GM13977 (cell line): ENCODE results near the gene OR4D2.

Source experiments
- DNase-seq: peaks from one replicate; pipeline ENCODE4 v3.0.0; 2012; ENCODE audit warnings: low spot score
- in situ Hi-C: fragments of 300-500 bp; cut with MboI; formaldehyde crosslinking; loops from one replicate; pipeline ENCODE4 v1.12.0; 2022; ENCODE audit warnings: low sequenced_read_pairs, low pct_unique_long_range_greater_than_20kb, mixed read lengths, inconsistent platforms; ENCODE audit not compliant: unreplicated experiment
- TF ChIP-seq, protein P1 (sequence below): IDR thresholded peaks from 2 replicates; pipeline ENCODE4 v1.5.1; 2012; ENCODE audit warnings: mild to moderate bottlenecking, control low read depth; ENCODE audit not compliant: insufficient read depth; ENCODE audit errors: extremely low read depth, missing control alignments

The OR4D2 gene

DNA sequence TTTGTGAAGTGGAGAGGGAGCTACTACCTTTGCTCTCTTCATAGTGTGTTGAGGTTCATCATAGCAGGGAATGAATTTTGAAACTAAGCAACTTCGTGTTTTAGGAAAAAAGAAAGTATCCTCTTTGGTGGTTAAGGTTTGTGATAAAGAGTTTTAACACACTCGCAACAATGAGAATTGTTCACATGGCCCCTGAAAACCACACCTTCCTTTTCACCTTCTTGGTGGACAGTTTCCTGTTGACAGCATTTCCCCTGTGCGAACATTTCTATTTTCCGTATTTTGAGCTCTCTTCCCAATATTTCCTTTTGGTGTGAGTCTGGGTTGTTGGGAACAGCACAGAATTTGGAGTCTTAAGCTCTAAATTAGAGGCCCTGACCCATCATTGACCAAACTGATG, 3.8 kb downstream of the OR4D2 start:
- in situ Hi-C loops, result no loop called here
- TF ChIP-seq, protein P1, sequence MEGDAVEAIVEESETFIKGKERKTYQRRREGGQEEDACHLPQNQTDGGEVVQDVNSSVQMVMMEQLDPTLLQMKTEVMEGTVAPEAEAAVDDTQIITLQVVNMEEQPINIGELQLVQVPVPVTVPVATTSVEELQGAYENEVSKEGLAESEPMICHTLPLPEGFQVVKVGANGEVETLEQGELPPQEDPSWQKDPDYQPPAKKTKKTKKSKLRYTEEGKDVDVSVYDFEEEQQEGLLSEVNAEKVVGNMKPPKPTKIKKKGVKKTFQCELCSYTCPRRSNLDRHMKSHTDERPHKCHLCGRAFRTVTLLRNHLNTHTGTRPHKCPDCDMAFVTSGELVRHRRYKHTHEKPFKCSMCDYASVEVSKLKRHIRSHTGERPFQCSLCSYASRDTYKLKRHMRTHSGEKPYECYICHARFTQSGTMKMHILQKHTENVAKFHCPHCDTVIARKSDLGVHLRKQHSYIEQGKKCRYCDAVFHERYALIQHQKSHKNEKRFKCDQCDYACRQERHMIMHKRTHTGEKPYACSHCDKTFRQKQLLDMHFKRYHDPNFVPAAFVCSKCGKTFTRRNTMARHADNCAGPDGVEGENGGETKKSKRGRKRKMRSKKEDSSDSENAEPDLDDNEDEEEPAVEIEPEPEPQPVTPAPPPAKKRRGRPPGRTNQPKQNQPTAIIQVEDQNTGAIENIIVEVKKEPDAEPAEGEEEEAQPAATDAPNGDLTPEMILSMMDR, result no peak

DNA sequence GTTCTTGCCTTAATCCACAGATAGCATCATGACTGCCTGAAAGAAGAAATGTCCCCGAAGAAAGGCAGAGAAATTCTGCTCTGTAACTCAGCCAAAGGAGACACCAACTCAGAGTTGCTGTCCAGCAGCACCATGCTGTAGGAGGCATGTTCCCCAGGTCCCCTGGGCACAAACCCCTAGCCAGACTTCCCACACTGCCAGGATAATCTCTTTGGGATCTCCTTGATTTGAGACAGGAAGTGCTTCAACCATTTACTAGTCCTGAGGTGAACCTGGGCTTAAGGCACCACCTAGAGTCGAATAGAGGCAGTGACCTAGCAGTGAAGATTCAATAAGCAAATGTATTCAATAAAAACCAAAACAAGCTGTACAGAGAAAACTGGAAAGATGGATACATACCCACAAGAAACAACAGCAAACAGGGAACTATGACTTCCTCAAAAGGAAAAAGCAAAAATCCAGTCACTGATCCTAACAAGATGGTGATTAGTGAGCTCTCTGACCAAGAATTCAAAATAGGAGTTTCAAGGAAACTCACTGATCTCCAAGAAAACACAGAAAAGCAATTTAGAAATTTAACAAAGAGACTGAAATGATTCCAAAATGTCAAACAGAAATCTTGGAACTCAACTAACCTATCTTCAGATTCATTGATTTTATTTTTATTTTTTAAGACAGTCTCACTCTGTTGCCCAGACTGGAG, 5.7 kb downstream of the OR4D2 start:
- in situ Hi-C loops, result no loop called here
- TF ChIP-seq, protein P1, result peak; percentile 60
- DNase-seq, result peak; percentile 66

More for the DNA sequence above, 3.8 kb downstream of the OR4D2 start:
- no peak for DNase-seq

DNA sequence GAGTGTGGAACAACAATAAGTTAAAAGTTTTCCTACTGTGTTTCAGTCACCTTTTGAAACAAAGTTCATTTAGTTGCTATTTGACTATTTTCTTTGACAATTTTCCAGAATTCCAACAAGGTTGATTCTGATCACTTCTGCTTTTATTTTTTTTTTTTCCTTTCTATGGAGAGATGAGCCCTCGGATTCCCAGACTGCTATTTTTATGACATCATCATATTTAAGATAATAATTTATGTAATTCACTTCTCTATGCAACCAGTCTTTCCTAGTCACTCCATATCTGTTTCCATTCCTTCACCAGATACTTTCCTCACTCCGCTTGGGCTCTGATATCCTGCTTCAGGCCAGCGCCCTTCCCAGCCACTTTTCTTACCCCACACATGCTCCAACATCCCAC, 8.1 kb downstream of the OR4D2 start:
- TF ChIP-seq, protein P1, result no peak
- DNase-seq, result no peak
- in situ Hi-C loops, result no loop called here

DNA sequence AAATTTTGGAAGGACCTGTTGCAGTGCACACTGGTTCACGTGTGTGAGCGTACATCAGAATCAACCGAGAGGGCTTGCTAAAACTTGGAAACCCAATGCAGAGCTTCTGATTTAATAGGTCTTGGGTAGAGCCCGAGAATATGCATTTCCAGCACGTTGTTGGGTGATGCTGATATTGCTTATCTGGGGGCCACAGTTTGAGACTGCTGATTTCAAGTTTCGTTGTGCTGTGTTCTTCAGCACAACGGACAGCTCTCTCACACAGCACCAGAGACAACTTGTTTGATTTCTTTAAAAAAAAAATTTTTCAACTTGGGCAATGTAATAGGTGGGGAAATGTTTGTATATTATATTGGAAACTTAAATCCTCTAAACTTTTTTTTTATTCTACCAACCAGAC, 9.4 kb downstream of the OR4D2 start:
- in situ Hi-C loops, result no loop called here
- DNase-seq, result no peak
- TF ChIP-seq, protein P1, result no peak

DNA sequence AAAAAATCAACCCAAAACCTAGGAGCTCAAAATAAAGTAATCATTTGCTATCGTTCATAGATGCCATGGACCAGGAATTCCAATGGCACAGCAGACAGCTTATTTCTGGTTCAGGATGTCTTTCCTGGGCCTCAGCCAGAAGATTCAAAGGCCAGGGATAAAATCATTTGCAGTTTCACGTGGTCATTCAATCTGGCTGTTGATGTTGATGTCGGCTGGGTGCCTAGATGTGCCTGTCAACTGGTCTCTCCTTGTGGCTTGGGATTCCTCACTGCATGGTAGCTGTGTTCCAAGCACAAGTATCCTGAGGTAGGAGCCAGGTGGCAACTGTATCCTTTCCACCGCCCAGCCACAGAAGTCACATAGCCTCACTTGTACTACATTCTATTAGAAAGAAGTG, 15.0 kb downstream of the OR4D2 start:
- TF ChIP-seq, protein P1, result no peak
- no peak for DNase-seq
- in situ Hi-C loops, result no loop called here

DNA sequence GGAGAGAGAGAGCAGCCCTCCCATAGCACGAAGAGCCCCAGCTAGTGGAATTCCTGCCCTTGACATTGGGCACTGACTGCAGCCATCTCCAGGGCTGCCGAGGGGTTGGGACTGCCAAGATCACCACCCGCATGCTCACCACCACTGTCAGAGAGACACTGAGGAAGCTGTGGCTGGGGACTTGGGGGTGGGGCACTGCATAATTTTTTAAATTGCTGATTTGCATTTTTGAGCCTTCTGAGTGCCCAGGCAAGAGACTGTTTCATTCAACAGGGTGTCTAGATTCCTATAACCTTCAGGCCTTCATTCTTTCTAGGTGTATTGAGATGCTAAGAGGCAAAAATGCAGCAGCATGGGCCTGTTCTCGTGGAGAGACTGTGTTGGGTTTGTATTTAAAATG, 16.7 kb downstream of the OR4D2 start:
- DNase-seq, result no peak
- in situ Hi-C loops, result no loop called here
- TF ChIP-seq, protein P1, result no peak
